ENCODE results near the gene SIGLECL1. TPM values are rescaled to one million over a fixed set of nuclear protein-coding genes. Genes with fewer than 3 reads are reported as not detected.
A peak's percentile ranks its signal among the peaks of the same experiment; 100 is the strongest.

SIGLECL1 gene
- total RNA-seq, 1 donor from 2014 or later, result not detected

- ATAC-seq, result no peak
These were observed 2.4 kb downstream of the SIGLECL1 start for GRCh38 chr19:51253088-51253806.

GRCh38 chr19:51256155-51256625 lies 5.3 kb downstream of the SIGLECL1 start:
- no peak for ATAC-seq

GRCh38 chr19:51257471-51257870 lies 6.6 kb downstream of the SIGLECL1 start:
- no peak for ATAC-seq

- no peak for ATAC-seq
These were observed 7.6 kb downstream of the SIGLECL1 start for GRCh38 chr19:51258165-51259160.

GRCh38 chr19:51259348-51260245 lies 8.7 kb downstream of the SIGLECL1 start:
- ATAC-seq, result peak; percentile 33

GRCh38 chr19:51263808-51264207 lies 12.9 kb downstream of the SIGLECL1 start:
- no peak for ATAC-seq

GRCh38 chr19:51271067-51271466 lies 20.2 kb downstream of the SIGLECL1 start:
- ATAC-seq, result no peak

- no peak for ATAC-seq
These were observed 21.4 kb downstream of the SIGLECL1 start for GRCh38 chr19:51272183-51272810.

- ATAC-seq, result no peak
These were observed 23.3 kb downstream of the SIGLECL1 start for GRCh38 chr19:51274049-51274770.

GRCh38 chr19:51277112-51277511 lies 26.2 kb downstream of the SIGLECL1 start:
- ATAC-seq, result no peak

- ATAC-seq, result no peak
These were observed 31.5 kb downstream of the SIGLECL1 start for GRCh38 chr19:51282335-51282734.

- ATAC-seq, result no peak
These were observed 34.8 kb downstream of the SIGLECL1 start for GRCh38 chr19:51285682-51286081.

GRCh38 chr19:51289635-51290034 lies 38.8 kb downstream of the SIGLECL1 start:
- no peak for ATAC-seq

- ATAC-seq, result no peak
These were observed 42.1 kb downstream of the SIGLECL1 start for GRCh38 chr19:51292971-51293370.

GRCh38 chr19:51293571-51294210 lies 42.8 kb downstream of the SIGLECL1 start:
- ATAC-seq, result no peak

- ATAC-seq, result peak; percentile 19
These were observed 43.5 kb downstream of the SIGLECL1 start for GRCh38 chr19:51294211-51294976.

GRCh38 chr19:51294977-51295375 lies 44.1 kb downstream of the SIGLECL1 start:
- ATAC-seq, result no peak

GRCh38 chr19:51295382-51296126 lies 44.7 kb downstream of the SIGLECL1 start:
- ATAC-seq, result no peak
